ACC112 (cell line): ENCODE measurements around the gene HID1.
"Not testable (repeated sequence)": the region's sequence is repeated elsewhere in the genome, so short reads cannot be mapped to it uniquely, and the experiment has no call there.

Experiments used
- H2AFZ ChIP-seq: fragments of 200-600 bp; sonication (generic); one replicate; pipeline ENCODE4 v1.6.0; 2017; ENCODE audit warnings: antibody characterized with exemption, low read length; ENCODE audit not compliant: unreplicated experiment
- H3K27ac ChIP-seq: fragments of 200-600 bp; sonication (generic); 2 replicates; pipeline ENCODE4 v1.5.1; 2014; ENCODE audit warnings: low read depth, mild to moderate bottlenecking, antibody characterized with exemption, low read length, moderate library complexity
- H3K27me3 ChIP-seq: fragments of 200-600 bp; sonication (generic); 2 replicates; pipeline ENCODE4 v1.6.1; 2014; ENCODE audit warnings: mild to moderate bottlenecking, antibody characterized with exemption, low read length, moderate library complexity, mixed read lengths; ENCODE audit not compliant: insufficient read depth
- H3K36me3 ChIP-seq: fragments of 200-600 bp; sonication (generic); 2 replicates; pipeline ENCODE4 v1.6.1; 2016; ENCODE audit warnings: mild to moderate bottlenecking, antibody characterized with exemption, low read length, moderate library complexity, mixed read lengths; ENCODE audit not compliant: insufficient read depth
- H3K4me1 ChIP-seq: fragments of 200-600 bp; sonication (generic); one replicate; pipeline ENCODE4 v1.6.1; 2016; ENCODE audit warnings: low read length, mixed read lengths; ENCODE audit not compliant: insufficient read depth, unreplicated experiment, control insufficient read depth
- H3K4me3 ChIP-seq: fragments of 200-600 bp; sonication (generic); 2 replicates; pipeline ENCODE4 v1.5.1; 2014; ENCODE audit warnings: mild to moderate bottlenecking, low read depth, low read length
- H3K79me2 ChIP-seq: fragments of 200-600 bp; sonication (generic); one replicate; pipeline ENCODE4 v1.6.0; 2016; ENCODE audit warnings: low read length; ENCODE audit not compliant: control insufficient read depth, unreplicated experiment, insufficient read depth

HID1 gene

GRCh38 chr17:74998783-74999182 is 26.2 kb upstream of the HID1 start:
- Histone ChIP-seq H3K27me3 (no peaks in the 10 kb centered on the region), H3K4me1 (peaks cover 7% of the 10 kb centered on the region), H3K27ac (no peak overlapping the region), H3K79me2 (peaks cover 6% of the 10 kb centered on the region), H3K4me3 (no peak overlapping the region), H2AFZ (no peak overlapping the region), H3K36me3 (no peaks in the 10 kb centered on the region)

GRCh38 chr17:74995847-74996246 is 23.3 kb upstream of the HID1 start:
- H3K36me3 ChIP-seq, result no peaks in the 10 kb centered on the region
- H3K27ac ChIP-seq, result no peak overlapping the region
- peaks cover 12% of the 10 kb centered on the region for H3K79me2 ChIP-seq
- H3K4me3 ChIP-seq, result no peak overlapping the region
- peaks cover 8% of the 10 kb centered on the region for H3K4me1 ChIP-seq
- H2AFZ ChIP-seq, result no peak overlapping the region
- H3K27me3 ChIP-seq, result no peaks in the 10 kb centered on the region

GRCh38 chr17:74994440-74994839 is 21.9 kb upstream of the HID1 start:
- Histone ChIP-seq H2AFZ (no peak overlapping the region), H3K4me1 (peaks cover 8% of the 10 kb centered on the region), H3K79me2 (peaks cover 23% of the 10 kb centered on the region), H3K27ac (peak overlapping the region; percentile 45; the same call in 1 of the 2 replicates), H3K36me3 (no peaks in the 10 kb centered on the region), H3K4me3 (no peak overlapping the region), H3K27me3 (no peaks in the 10 kb centered on the region)

- Histone ChIP-seq H3K27ac (no peak overlapping the region), H3K4me1 (peaks cover 15% of the 10 kb centered on the region), H3K4me3 (no peak overlapping the region), H3K27me3 (no peaks in the 10 kb centered on the region), H3K36me3 (no peaks in the 10 kb centered on the region), H3K79me2 (peaks cover 35% of the 10 kb centered on the region), H2AFZ (no peak overlapping the region)
These were observed 19.7 kb upstream of the HID1 start for GRCh38 chr17:74992223-74992622.

- no peak overlapping the region for H3K27ac ChIP-seq
- H3K27me3 ChIP-seq, result no peaks in the 10 kb centered on the region
- H3K36me3 ChIP-seq, result no peaks in the 10 kb centered on the region
- no peak overlapping the region for H3K4me3 ChIP-seq
- H3K79me2 ChIP-seq, result peaks cover 33% of the 10 kb centered on the region
- peaks cover 21% of the 10 kb centered on the region for H3K4me1 ChIP-seq
- H2AFZ ChIP-seq, result no peak overlapping the region
These were observed 18.1 kb upstream of the HID1 start for GRCh38 chr17:74990581-74991105.

- H2AFZ ChIP-seq, result peak overlapping the region; percentile 88
- peaks cover 15% of the 10 kb centered on the region for H3K4me1 ChIP-seq
- H3K36me3 ChIP-seq, result no peaks in the 10 kb centered on the region
- H3K4me3 ChIP-seq, result peak overlapping the region; percentile 80
- H3K27ac ChIP-seq, result peak overlapping the region; percentile 74
- peaks cover 28% of the 10 kb centered on the region for H3K79me2 ChIP-seq
- H3K27me3 ChIP-seq, result no peaks in the 10 kb centered on the region
These were observed 15.6 kb upstream of the HID1 start for GRCh38 chr17:74987909-74988711.

- no peaks in the 10 kb centered on the region for H3K27me3 ChIP-seq
- H3K79me2 ChIP-seq, result peaks cover 30% of the 10 kb centered on the region
- peak within 1 kb of the TSS; percentile 74 for H3K27ac ChIP-seq
- H3K4me3 ChIP-seq, result peak within 1 kb of the TSS; percentile 80
- H3K4me1 ChIP-seq, result peaks cover 18% of the 10 kb centered on the region
- peak within 1 kb of the TSS; percentile 88 for H2AFZ ChIP-seq
- H3K36me3 ChIP-seq, result no peaks in the 10 kb centered on the region
These were observed 14.9 kb upstream of the HID1 start, which contains the start of gene CDR2L for GRCh38 chr17:74987418-74987908. Gene CDR2L (plus strand): TSS chr17:74987632. CDS start chr17:74988044, 412 bp downstream.

GRCh38 chr17:74986206-74986576 is 13.6 kb upstream of the HID1 start:
- H2AFZ ChIP-seq, result no peak overlapping the region
- peaks cover 26% of the 10 kb centered on the region for H3K79me2 ChIP-seq
- no peaks in the 10 kb centered on the region for H3K36me3 ChIP-seq
- H3K27me3 ChIP-seq, result no peaks in the 10 kb centered on the region
- H3K4me1 ChIP-seq, result peaks cover 24% of the 10 kb centered on the region
- H3K4me3 ChIP-seq, result no peak overlapping the region
- no peak overlapping the region for H3K27ac ChIP-seq

- peak overlapping the region; percentile 36; the same call in 1 of the 2 replicates for H3K27ac ChIP-seq
- H3K27me3 ChIP-seq, H3K79me2 ChIP-seq, H3K36me3 ChIP-seq: not testable (repeated sequence)
- H2AFZ ChIP-seq, result peak overlapping the region; percentile 72
- H3K4me3 ChIP-seq, result peak overlapping the region; percentile 91
- H3K4me1 ChIP-seq, result peaks cover 20% of the 10 kb centered on the region
These were observed 10.2 kb upstream of the HID1 start for GRCh38 chr17:74982663-74983313.

GRCh38 chr17:74981979-74982662 is 9.6 kb upstream of the HID1 start:
- Histone ChIP-seq H3K36me3 (no peaks in the 10 kb centered on the region), H3K4me3 (peak overlapping the region; percentile 91), H2AFZ (peak overlapping the region; percentile 72), H3K27ac (peak overlapping the region; percentile 36; the same call in 1 of the 2 replicates), H3K79me2 (peaks cover 2% of the 10 kb centered on the region), H3K27me3 (no peaks in the 10 kb centered on the region), H3K4me1 (peaks cover 20% of the 10 kb centered on the region)
